NCI-H524 (cell line): ENCODE results near the gene PPME1.

ENCODE experiments used
- DNase-seq, 2 experiments: peaks; one replicate each; lab custom pipeline; 2025; lab: John Stamatoyannopoulos, UW

The PPME1 gene

DNA sequence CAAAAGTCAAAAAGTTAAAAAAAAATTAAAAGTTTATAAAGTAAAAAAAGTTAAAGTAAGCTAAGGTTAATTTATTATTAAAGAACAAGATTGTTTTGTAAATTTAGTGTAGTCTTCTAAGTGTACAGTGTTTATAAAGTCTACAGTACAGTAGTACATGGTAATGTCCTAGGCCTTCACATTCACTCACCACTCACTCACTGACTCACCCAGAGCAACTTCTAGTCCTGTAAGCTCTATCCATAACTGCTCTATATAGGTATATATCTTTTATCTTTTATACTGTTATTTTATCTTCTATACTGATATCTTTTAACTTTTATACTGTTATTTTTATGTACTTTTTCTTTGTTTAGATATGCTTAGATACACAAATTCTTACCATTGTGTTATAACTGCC is 11.4 kb upstream of the PPME1 start:
- no peak for DNase-seq

DNA sequence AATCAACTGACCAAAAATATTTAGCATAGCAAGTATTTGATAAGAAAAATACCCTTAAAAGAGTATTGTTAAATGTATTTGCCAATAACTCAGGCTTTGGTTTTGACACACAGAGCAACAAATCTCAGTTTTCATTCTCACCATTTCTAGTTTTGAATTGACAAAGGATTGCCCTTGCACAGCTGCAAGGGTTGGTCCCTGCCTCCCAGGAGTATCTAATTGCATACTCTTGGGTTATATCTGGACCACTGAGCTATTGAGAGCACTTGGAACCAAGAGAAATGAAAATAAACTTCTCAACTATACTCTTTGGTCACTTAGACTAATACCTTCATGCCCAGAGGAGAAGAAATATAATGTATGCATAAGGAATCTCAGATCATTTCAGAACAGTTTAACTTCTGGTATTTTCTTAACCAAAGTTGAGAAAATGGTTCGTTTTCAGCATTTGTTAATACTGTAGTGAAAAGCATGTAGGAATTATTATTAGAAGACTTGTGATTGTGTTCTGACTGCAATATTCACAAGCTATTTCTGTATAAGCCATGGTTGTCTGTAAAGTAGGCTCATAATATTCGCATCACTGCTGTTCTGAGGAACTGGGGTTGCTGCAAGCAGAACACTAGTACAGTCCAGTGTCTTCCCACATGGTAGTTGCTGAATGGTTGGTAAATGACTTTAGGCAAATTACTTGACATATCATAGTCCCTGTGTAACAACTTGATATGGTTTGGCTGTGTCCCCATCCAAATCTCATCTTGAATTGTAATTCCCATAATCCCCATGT is 8.2 kb upstream of the PPME1 start:
- no peak for DNase-seq

- no peak for DNase-seq
Observed at GRCh38 chr11:74168838-74169237, 2.3 kb upstream of the PPME1 start.

- DNase-seq = peak in 1 of 2 experiments; percentile 23
Observed at GRCh38 chr11:74169738-74170458, 1.2 kb upstream of the PPME1 start.

DNA sequence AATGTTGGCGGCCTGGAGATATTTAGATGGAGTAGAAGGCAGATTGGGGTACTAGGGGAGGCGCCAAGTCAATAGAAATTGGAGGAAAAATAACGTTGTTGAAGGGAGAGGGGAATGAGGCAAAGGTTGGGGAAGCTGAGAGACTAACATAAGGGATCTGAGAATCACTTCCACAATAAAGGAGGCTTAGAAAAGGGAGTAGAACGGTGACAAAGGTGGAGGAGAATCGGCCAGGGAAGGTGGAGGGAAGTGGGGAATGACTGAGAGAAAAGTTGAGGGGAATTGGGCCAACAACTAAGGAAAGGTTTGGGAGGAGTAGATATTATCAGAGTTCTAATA is 510 bp downstream of the PPME1 start:
- no peak for DNase-seq

DNA sequence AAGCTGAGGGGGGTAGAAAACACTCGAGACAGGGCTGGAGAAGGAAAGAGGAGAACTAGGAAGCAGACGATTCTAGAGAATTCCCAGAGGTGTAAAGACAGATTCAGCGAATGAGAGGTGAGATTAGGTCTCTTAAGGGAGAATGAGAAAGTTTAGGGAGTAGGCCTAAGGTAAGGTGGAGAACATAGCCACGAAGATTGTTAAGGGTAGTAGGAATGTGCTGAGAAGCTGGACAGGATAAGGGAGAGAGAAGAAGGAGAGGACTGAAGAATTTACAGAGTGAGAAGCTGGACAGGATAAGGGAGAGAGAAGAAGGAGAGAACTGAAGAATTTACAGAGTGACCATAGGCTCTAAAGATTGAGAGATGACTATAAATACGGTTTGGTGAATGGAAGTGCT is 908 bp downstream of the PPME1 start:
- DNase-seq = no peak

- no peak for DNase-seq
Observed at GRCh38 chr11:74175920-74176319, 4.8 kb downstream of the PPME1 start.

- DNase-seq = peak in 1 of 2 experiments; percentile 9
Observed at GRCh38 chr11:74179234-74180052, 8.4 kb downstream of the PPME1 start.

- DNase-seq = no peak
Observed at GRCh38 chr11:74182635-74183034, 11.5 kb downstream of the PPME1 start.

DNA sequence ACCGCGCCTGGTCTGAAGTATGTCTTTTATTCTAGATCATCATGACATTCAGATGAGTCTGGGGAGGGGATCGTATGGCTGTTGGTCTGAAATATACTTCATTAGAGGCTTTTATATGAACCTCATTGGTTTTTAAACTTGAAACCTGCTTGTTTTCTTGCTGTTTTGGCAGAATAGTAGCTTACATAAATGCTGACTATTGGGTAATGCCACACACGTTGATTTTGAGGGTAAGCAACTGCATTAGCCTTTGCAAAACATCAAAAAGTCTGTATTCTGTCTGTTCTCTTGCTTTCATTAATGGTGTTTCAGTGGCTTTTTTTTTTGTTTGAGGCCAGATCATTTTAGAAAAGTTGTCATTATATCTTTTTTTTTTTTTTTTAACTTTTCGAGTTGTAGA is 14.2 kb downstream of the PPME1 start:
- DNase-seq = no peak

GRCh38 chr11:74185695-74186094 is 14.6 kb downstream of the PPME1 start:
- no peak for DNase-seq

DNA sequence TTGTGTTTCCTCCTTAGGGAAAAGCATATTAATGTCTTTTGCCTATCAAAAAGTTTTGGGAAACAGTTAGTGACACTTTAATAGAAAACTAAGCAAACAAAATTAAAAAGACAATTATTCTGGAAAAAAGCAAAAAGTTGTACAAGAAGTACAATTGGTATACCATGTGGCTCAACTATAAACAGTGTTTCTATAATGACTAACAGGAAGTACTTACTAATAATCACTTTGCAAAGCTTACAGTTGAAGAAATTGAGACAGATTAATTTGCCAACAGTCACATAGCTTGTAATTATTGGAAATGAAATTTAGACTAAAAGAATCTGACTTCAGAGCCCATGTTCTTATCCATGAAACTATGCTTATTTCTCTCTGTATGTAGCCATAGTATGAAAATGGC is 24.7 kb downstream of the PPME1 start:
- no peak for DNase-seq

DNA sequence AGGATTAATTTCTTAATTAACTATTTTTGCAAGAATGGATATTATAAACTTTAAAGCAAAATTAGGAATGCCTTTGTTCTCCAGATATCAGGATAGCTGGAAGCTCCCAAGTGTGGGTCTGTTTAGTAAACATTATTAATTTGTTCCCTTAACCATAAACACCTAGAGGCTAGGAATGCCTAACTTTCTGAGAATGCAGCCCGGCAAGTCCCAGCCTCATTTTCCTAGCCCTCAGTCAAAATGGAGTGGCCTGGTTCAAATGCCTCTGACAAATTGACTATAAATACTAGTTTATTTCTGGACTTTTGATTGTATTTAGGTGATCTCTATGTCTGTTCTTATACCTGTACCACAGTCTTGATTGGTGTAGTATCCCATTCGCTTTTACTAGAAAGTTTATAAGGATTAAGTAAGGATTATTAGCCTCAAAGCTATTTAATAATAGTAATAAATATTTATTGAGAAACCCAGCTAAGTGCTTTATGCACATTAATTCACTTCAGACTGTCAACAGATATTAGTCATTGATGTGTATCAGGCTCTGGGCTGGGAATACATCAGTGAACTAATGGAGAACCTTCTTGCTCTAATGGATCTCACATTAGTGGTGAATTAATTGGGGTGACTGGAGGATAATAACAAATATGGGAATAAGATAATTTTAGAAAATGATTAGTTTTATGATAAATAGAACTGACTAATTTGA is 25.8 kb downstream of the PPME1 start:
- no peak for DNase-seq

DNA sequence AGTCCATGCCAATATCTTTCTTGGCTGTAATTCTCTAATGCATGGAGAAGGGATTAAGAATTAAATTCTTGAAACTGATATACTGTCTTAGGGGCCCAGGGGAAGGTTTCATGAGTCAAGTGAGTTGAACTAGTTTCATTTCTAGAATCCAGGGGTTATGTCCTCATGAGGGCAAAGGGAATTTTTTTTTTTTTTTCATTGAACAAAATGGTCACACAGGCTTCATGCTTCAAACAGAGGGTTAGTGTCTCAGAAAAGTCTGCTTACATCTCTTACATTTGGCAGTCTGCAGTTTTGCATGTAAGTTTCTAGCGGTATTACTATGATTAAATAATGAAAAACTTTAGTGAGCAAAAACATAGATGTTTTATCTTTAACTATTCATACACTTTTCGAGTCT is 32.9 kb downstream of the PPME1 start:
- DNase-seq = no peak

DNA sequence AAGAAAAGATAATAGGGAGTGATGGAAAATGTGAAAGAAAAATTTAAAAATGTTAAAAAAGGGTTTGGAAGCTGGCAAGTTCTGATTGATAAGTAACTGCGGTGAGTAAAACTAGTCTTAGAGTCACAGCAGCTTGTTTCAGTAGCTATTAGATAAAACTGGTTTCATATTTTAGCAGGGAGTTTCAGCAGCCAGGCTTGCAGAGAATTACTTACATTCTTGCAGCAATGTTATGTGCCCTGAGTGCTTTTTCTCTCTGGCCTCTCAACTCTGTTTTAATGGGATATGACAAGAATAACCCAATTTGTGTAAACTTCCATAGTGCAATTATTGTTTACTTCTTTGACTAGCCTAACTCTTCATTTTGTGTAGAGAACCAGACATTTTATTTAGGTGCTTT is 33.6 kb downstream of the PPME1 start:
- DNase-seq = no peak

- DNase-seq = peak in 1 of 2 experiments; percentile 8
Observed at GRCh38 chr11:74205181-74205580, 34.1 kb downstream of the PPME1 start.

DNA sequence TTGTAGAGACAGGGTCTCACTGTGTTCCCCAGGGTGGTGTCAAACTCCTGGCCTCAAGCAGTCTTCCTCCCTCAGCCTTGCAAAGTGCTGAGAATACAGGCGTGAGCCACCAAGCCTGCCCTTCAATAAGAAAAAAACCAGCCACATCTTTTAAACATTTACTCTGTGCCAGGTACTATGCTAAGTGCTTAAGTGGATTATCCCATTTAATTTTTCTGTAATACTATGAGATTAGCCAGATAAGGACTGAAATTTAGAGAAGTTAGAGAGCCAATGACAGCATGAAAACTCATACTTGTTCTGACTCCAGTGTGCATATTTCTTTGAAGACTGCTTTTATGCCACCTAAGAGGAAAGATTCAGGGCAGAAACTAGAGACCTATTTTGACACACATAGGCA is 35.7 kb downstream of the PPME1 start:
- DNase-seq = peak in 1 of 2 experiments; percentile 30

- no peak for DNase-seq
Observed at GRCh38 chr11:74208507-74208906, 37.4 kb downstream of the PPME1 start.

DNA sequence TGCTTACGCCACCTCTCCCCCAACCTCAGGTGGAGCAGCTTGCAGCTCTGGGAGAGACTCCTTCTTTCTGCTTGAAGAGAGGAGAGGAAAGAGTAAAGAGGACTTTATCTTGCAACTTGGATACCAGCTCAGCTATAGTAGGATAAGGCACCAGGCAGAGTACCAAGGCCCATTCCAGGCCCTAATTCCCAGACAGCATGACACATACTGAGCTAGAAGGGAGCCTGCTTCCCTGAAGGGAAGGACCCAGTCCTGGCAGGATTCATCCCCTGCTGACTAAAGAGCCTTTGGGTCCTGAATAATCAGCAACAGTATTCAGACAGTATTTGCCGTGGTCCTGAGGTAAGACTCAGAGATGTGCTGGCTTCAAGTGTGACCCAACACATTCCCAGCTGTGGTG is 41.4 kb downstream of the PPME1 start:
- DNase-seq = no peak

DNA sequence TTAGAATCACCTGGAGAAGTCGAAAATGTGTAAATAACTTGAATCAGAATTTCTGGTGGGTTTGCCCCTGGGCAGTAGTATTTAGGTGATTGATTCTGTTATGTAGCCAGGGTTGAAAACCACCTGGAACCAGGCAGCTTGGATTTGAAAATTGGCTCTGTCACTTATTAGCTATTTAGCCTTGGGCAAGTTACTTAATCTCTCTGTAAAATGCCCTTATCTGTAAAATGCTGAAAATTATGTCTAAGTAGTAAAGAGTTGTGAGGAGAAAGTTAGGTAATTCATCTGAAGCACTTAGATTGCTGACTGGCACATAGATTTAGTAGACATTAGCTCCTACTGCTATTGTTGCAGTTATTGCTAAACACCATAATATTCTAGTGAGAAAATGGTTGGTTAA is 49.3 kb downstream of the PPME1 start:
- no peak for DNase-seq

- DNase-seq = no peak
Observed at GRCh38 chr11:74221816-74222215, 50.7 kb downstream of the PPME1 start.

- no peak for DNase-seq
Observed at GRCh38 chr11:74225565-74225964, 54.5 kb downstream of the PPME1 start.
